ENCODE results near the gene DCAF4. TPM values are rescaled to one million over a fixed set of nuclear protein-coding genes. Genes with fewer than 3 reads are reported as not detected.

DCAF4 gene
- total and polyA plus RNA-seq, 12 donors: 7.6 to 19.3 (median 15.2) TPM

DNA sequence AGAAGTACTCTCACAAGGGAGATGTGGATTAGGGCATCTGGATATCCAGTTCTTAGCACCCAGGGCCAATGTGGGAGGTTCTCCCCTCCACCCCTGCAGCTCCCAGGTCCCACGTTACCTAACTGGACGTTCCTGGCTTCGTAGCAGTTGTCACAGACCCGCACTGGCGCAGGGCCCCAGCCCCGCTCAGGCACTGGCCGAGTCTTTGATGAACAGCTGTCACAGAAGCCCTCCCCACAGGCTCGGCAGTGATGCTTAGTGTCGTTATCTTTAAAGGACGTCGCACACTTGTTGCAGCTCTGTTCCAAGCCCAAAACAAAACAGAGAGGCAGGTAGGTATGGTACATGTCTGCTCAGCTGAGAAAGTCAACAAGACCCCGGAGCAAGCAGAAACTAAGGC lies 48.4 kb downstream of the DCAF4 start:
- intact Hi-C loops (cut with DNase I): no loop called here
- H3K4me3 ChIP-seq: no peak overlapping the region
- DNase-seq: no peak
- H3K27ac ChIP-seq: no peak overlapping the region
- H3K27me3 ChIP-seq: no peaks in the 10 kb centered on the region
- no peaks in the 10 kb centered on the region for H3K9me3 ChIP-seq (replicated peaks in 1 of 3)
- 86 to 93% (median 91%) methylated on average over 11 to 12 of the region's 12 CpGs for WGBS, 4 donors
- no peak for TF ChIP-seq POLR2A (IDR thresholded peaks at IDR 0.05)
- TF ChIP-seq, protein P1, sequence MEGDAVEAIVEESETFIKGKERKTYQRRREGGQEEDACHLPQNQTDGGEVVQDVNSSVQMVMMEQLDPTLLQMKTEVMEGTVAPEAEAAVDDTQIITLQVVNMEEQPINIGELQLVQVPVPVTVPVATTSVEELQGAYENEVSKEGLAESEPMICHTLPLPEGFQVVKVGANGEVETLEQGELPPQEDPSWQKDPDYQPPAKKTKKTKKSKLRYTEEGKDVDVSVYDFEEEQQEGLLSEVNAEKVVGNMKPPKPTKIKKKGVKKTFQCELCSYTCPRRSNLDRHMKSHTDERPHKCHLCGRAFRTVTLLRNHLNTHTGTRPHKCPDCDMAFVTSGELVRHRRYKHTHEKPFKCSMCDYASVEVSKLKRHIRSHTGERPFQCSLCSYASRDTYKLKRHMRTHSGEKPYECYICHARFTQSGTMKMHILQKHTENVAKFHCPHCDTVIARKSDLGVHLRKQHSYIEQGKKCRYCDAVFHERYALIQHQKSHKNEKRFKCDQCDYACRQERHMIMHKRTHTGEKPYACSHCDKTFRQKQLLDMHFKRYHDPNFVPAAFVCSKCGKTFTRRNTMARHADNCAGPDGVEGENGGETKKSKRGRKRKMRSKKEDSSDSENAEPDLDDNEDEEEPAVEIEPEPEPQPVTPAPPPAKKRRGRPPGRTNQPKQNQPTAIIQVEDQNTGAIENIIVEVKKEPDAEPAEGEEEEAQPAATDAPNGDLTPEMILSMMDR (IDR thresholded peaks at IDR 0.05): no peak
- H3K4me1 ChIP-seq (replicated peaks in 1 of 2): peaks cover 4 to 7% of the 10 kb centered on the region in 2 donors
- peaks cover 0 to 87% of the 10 kb centered on the region in 2 donors for H3K36me3 ChIP-seq (replicated peaks in 1 of 2)

DNA sequence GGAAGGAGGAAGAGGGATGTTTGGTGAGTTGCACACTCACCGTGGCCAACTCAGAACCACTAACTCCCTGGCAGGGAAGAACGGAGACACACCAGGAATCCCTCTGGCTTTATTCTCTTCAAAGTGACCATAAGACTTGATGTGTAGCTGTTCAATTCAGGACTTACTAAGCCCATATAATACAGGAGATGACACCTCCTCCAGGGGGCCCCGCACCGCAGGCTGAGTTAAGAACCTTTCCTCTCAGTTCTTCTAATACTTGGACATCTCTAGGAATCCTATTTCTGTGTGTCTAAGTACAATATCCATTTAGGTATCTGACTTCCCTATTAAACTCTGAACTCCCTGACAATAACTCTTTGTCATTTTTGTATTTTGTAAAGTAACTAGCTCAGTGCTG lies 49.5 kb downstream of the DCAF4 start:
- H3K9me3 ChIP-seq (replicated peaks in 1 of 3): no peaks in the 10 kb centered on the region
- peaks cover 0 to 87% of the 10 kb centered on the region in 2 donors for H3K36me3 ChIP-seq (replicated peaks in 1 of 2)
- H3K27ac ChIP-seq: no peak overlapping the region
- no peak for DNase-seq
- peaks cover 4 to 7% of the 10 kb centered on the region in 2 donors for H3K4me1 ChIP-seq (replicated peaks in 1 of 2)
- TF ChIP-seq POLR2A (IDR thresholded peaks at IDR 0.05): no peak
- TF ChIP-seq, protein P1 (IDR thresholded peaks at IDR 0.05): no peak
- H3K4me3 ChIP-seq: no peak overlapping the region
- no peaks in the 10 kb centered on the region for H3K27me3 ChIP-seq
- 85 to 97% (median 92%) methylated on average over 4 of the region's 4 CpGs for WGBS, 4 donors
- intact Hi-C loops (cut with DNase I): no loop called here

DNA sequence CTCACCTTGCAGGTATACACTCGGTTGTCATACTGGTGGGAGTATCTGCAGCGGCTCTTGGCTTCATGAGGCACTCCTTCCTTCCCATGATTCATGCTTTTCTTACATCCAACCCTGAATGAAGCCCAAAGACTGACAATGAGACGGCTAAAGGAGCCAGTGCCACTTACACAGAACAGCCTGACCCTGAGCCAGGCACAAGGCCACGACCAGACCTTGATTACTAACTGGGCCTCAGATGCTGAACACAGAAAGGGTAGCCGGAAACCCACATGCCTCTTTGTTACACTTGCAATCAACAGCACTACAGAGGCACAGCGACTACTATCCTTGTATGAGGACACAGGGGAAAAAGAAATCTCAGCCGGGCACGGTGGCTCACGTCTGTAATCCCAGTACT lies 52.6 kb downstream of the DCAF4 start:
- peaks cover 0 to 65% of the 10 kb centered on the region in 2 donors for H3K36me3 ChIP-seq (replicated peaks in 1 of 2)
- H3K27ac ChIP-seq: peak overlapping the region in 2 of 5 donors; percentile 30 to 59
- no peak overlapping the region for H3K4me3 ChIP-seq
- 38 to 63% (median 49%) methylated on average over 8 to 9 of the region's 9 CpGs for WGBS, 4 donors
- intact Hi-C loops (cut with DNase I): no loop called here
- no peaks in the 10 kb centered on the region for H3K27me3 ChIP-seq
- peak in 6 of 7 donors; percentile 57 to 72 (median 66) for DNase-seq
- no peak for TF ChIP-seq POLR2A (IDR thresholded peaks at IDR 0.05)
- TF ChIP-seq, protein P1 (IDR thresholded peaks at IDR 0.05): no peak
- H3K4me1 ChIP-seq (replicated peaks in 1 of 2): peaks cover 4 to 7% of the 10 kb centered on the region in 2 donors
- no peaks in the 10 kb centered on the region for H3K9me3 ChIP-seq (replicated peaks in 1 of 3)

DNA sequence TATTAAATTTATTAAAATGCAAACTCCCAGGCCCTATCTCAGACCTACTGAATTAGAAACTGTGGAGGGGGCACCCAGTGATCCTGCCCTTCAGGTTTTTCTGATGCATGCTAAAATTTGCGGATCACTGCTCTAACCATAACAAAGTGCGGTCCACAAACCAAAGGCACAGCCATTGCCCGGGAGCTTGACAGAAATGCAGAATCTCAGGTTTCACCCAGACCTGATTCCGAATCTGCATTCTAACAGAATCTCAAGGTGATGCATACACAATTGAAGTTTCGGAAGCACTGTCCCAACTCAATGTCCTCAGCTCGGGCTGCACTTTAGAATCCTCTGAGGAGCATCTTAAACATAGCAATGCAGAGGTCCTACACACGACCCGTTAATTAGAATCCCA lies 54.6 kb downstream of the DCAF4 start:
- DNase-seq: no peak
- Histone ChIP-seq H3K36me3 (replicated peaks in 1 of 2) (peaks cover 0 to 45% of the 10 kb centered on the region in 2 donors), H3K4me3 (no peak overlapping the region), H3K4me1 (replicated peaks in 1 of 2) (peaks cover 4 to 7% of the 10 kb centered on the region in 2 donors), H3K27me3 (no peaks in the 10 kb centered on the region), H3K27ac (no peak overlapping the region), H3K9me3 (replicated peaks in 1 of 3) (no peaks in the 10 kb centered on the region)
- 84 to 98% (median 94%) methylated on average over 8 of the region's 8 CpGs for WGBS, 4 donors
- intact Hi-C loops (cut with DNase I): no loop called here
- TF ChIP-seq, protein P1 (IDR thresholded peaks at IDR 0.05): no peak
- TF ChIP-seq POLR2A (IDR thresholded peaks at IDR 0.05): no peak

Data from adrenal gland (tissue), 12 donors.